Erythroblast (primary cell): ENCODE results near the gene PM20D2.

Experiments used
- GATA1 ChIP-seq: IDR thresholded peaks from 2 replicates; pipeline ENCODE4 v1.6.1; 2011; ENCODE audit warnings: low read depth, mild to moderate bottlenecking, control low read depth, low read length, moderate library complexity
- POLR2A ChIP-seq: IDR thresholded peaks from 2 replicates; pipeline ENCODE4 v1.6.1; 2011; ENCODE audit warnings: mild to moderate bottlenecking, low read length

- TF ChIP-seq POLR2A (no peak), GATA1 (no peak)
Measured at GRCh38 chr6:89208551-89208950, 62.7 kb downstream of the PM20D2 start.
